ENCODE measurements around the gene CRYBG3.
"Not testable (repeated sequence)": the region's sequence is repeated elsewhere in the genome, so short reads cannot be mapped to it uniquely, and the experiment has no call there.

CRYBG3 gene

DNA sequence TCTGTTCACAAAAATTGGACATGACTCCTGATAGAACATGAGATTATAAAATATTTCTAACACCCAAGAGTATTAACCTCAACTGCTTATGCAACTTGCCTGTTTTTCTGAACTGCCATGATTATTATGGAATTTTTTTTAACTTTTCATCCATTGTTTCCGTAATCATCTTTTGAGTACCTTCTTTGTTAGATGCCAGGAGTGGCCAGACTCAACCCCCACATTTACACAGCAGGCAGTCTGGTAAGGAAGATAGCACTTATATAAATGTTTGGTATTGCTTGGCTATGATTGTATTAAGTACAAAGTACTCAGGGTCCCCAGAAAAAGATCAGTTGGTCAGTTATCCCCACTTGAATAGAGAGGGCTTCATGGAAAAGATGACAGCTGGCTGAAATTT is 74.3 kb downstream of the CRYBG3 start:
- DNase-seq (ENCODE audit: low read depth in 2 of 2) = no peak

DNA sequence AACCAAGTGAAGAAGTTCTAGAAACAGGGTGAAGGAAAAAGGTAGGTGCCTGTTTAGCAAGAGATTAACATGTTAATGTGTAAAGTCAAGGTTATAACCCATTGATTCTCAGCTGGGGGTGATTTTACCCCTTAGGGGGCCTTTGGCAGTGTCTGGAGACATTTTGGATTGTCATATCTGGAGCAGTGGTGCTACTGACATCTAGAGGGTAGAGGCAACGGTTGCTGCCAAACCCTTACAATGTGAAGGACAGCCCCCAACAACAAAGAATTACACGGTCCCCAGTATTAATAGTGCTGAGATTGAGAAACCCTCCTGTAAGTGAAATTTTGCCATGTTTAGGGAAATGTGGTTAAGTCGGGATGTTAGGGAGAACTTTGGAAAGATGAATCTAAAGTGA is 74.7 kb downstream of the CRYBG3 start:
- no peak for DNase-seq (ENCODE audit: low read depth in 2 of 2)

GRCh38 chr3:97899331-97899730 is 77.5 kb downstream of the CRYBG3 start:
- no peak for DNase-seq (ENCODE audit: low read depth in 2 of 2)

DNA sequence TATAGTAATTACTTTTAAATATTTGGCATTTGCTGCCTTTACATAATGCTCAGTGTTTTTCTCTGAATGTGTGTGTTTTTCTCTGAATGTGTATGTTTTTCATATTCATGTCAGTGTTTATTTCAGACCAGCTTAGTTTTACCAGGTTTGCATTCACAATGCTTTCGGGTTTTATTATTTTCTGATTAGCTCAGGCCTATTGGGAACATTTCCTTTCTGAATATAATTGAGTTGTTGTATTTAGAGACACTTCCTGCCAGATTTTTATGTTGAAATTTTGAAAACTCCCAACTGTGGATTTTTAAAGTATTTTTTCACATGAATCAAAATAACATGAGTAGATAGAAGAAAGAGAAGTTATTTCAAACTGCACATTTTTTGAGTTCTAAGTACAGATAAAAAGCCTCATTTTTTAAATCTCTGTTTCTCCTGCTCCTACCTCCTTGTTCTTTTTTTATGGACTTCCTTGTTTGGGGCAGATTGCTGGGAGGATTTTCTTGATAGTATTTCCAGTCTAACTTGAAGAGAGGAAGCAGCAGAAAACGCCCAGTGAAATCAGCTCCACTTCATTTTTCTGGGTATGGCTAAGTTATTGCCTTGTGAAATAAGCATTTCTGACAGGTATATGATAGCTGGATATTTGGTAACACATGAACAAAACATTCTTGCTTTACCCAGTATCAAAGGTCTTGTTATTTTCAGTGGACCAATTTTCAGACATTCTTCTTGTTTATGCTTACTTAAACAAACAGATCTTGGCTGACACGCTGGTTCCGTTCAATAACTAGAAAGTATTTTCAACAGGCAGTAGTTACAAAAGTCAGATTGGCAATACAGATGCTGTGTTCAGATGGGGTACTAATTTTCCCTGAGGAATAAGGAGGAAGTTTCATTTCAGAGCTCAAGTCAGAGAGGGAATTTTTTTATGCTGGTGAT is 79.8 kb downstream of the CRYBG3 start:
- no peak for DNase-seq (ENCODE audit: low read depth in 2 of 2)

DNA sequence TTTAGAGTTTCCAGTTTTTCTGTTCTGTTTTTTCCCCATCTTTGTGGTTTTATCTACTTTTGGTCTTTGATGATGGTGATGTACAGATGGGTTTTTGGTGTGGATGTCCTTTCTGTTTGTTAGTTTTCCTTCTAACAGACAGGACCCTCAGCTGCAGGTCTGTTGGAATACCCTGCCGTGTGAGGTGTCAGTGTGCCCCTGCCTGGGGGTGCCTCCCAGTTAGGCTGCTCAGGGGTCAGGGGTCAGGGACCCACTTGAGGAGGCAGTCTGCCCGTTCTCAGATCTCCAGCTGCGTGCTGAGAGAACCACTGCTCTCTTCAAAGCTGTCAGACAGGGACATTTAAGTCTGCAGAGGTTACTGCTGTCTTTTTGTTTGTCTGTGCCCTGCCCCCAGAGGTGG is 88.0 kb downstream of the CRYBG3 start:
- not testable (repeated sequence) for DNase-seq (ENCODE audit: low read depth in 2 of 2)

DNA sequence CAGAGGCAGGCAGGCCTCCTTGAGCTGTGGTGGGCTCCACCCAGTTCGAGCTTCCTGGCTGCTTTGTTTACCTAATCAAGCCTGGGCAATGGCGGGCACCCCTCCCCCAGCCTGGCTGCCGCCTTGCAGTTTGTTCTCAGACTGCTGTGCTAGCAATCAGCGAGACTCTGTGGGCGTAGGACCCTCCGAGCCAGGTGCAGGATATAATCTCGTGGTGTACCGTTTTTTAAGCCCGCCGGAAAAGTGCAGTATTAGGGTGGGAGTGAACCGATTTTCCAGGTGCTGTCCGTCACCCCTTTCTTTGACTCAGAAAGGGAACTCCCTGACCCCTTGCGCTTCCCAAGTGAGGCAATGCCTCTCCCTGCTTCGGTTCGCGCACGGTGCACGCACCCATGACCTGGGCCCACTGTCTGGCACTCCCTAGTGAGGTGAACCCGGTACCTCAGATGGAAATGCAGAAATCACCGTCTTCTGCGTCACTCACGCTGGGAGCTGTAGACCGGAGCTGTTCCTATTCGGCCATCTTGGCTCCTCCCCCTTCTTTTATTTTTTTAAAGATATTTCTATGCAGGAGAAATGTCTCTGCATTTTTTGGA is 88.5 kb downstream of the CRYBG3 start:
- DNase-seq (ENCODE audit: low read depth in 2 of 2) = peak in 1 of 2 donors; percentile 0

- DNase-seq (ENCODE audit: low read depth in 2 of 2) = no peak
Measured at GRCh38 chr3:97910931-97911351, 89.1 kb downstream of the CRYBG3 start.

GRCh38 chr3:97911459-97911858 is 89.6 kb downstream of the CRYBG3 start:
- DNase-seq (ENCODE audit: low read depth in 2 of 2) = no peak

- DNase-seq (ENCODE audit: low read depth in 2 of 2) = no peak
Measured at GRCh38 chr3:97914388-97914787, 92.6 kb downstream of the CRYBG3 start.

GRCh38 chr3:97916576-97916975 is 94.8 kb downstream of the CRYBG3 start:
- DNase-seq (ENCODE audit: low read depth in 2 of 2) = no peak

DNA sequence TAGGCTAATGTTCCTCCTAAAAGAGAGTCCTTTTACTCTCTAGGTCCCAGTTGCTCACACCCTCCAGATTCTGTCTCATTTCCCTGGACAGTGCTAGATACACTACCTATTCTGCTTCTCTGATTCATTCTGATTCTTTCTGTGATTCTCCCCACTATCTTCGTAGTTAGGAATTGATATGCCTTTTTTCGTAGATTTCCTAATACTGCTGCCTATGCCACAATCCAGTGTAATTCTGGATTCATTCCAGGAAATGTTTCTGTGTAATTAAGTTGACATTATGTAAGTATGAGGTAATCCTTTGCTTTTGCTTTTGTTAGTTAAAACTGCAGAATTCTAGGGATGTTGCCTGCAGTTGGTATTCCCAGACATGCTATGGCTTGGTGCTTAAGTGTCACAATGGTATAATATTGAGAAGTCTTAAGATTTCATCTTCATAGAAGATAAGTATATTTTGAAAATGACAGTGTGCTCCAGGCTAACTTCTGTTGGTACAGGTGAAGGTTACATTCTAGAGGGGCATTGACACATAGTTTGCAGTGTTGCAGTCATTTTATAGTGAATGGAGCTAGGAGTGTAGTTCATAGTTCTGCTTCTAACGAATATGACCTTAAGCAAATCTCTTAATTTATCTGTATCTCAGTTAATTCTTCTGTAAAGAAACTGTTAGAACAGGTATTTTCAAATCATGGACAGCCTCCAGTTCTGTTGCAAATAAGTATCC is 96.2 kb downstream of the CRYBG3 start:
- DNase-seq (ENCODE audit: low read depth in 2 of 2) = no peak

DNA sequence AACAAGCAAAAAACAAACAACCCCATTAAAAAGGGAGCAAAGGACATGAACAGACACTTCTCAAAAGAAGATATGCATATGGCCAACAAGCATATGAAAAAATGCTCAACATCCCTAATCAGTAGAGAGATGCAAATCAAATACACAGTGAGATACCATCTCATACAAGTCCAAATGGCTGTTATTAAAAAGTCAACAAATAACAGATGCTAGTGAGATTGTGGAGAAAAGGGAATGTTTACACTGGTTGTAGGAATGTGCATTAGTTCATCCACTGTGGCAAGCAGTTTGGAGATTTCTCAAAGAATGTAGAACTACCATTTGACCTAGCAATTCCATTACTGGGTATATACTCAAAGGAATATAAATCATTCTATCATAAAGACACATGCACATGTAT is 105.9 kb downstream of the CRYBG3 start:
- no peak for DNase-seq (ENCODE audit: low read depth in 2 of 2)

DNA sequence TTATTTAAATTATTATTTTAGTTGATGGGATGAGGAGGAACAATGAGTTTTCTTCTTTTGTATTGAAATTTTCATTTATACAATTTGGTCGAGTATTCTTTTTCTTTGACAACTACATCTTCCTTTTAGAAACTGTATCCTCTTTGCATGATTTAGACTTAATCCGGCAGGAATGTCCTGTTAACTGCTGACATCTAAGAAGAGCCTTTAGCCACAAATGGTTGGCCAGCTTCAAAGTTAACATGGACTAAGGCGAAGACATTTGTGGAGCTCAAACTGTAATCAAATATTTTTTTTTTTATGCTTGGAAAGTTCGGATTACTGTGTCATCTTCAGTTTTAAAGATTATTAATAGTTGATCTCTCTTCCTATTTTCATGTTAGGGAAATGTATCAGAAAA is 107.2 kb downstream of the CRYBG3 start:
- DNase-seq (ENCODE audit: low read depth in 2 of 2) = no peak

GRCh38 chr3:97930018-97930417 is 108.2 kb downstream of the CRYBG3 start:
- no peak for DNase-seq (ENCODE audit: low read depth in 2 of 2)

GRCh38 chr3:97931218-97931617 is 109.4 kb downstream of the CRYBG3 start:
- DNase-seq (ENCODE audit: low read depth in 2 of 2) = no peak

DNA sequence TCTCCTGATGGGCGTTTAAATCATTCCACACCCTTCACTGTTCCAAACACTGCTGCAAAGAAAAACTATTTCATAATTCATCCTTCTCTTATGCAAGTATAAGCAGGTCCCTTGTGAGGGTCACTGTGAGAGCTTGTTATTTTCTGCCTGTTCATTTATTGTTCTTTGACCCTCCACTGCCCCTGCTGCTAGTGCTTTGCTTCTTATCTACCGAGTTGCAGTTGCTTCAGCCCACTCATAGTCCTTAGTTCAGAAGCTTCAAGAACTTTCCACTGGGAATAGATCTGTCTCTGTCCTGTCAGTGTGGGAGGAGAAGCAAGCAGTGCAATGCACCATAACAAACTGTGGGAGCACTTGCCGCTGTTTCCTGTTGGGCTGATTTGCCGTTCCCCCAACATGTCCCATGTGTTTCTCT is 110.6 kb downstream of the CRYBG3 start:
- no peak for DNase-seq (ENCODE audit: low read depth in 2 of 2)

DNA sequence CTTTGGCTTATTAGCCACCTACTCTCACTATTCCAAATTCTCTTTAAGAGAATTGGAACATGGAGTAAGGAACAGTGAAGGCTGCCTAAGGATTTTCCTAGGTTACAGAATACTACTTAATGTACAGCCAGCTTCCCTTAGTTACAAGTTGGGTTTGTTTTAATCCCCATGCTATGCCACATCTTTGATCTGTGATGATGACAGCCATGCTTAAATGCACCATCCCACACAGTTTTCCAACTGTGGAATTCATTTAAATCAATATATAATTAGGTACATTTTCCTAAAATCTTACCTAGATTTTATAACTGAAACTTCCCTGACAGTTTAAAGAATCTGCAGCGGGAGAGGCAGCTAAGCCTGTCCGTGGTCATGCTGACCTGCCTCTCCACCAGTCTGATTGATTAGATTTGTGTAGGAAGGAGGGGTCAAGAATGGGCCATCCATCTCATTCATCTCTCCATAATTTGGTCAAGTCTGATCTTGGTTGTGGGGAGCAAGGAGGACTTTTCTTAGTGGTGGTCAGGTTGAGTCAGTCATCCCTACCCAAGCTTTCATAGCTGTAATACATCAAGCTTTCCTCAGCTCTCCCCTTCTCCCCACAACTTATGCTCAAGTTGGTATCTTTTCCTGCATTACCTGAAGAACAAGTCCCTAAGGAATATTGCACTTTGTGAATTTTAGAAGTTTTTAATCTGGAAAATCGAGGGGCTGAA is 113.3 kb downstream of the CRYBG3 start:
- no peak for DNase-seq (ENCODE audit: low read depth in 2 of 2)

- no peak for DNase-seq (ENCODE audit: low read depth in 2 of 2)
Measured at GRCh38 chr3:97935842-97936241, 114.0 kb downstream of the CRYBG3 start.

- no peak for DNase-seq (ENCODE audit: low read depth in 2 of 2)
Measured at GRCh38 chr3:97937205-97937604, 115.4 kb downstream of the CRYBG3 start.

DNA sequence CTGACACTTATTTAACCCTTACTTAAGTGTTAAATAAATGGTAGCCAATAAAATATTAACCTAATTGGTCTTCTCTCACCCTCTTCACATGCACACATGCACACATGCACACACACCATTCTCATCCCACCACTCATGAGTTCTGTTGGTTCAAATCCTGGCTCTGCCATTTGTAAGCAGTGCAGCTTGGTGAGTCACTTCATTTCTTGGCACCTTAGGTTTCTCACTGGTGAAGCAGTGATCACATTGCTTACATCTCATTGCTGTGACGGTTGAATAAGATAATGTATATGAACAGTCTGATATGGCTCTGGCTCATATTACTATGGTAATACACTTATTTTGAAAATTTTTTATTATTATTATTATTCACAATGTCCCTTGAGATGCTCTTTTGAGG is 116.6 kb downstream of the CRYBG3 start:
- no peak for DNase-seq (ENCODE audit: low read depth in 2 of 2)

DNA sequence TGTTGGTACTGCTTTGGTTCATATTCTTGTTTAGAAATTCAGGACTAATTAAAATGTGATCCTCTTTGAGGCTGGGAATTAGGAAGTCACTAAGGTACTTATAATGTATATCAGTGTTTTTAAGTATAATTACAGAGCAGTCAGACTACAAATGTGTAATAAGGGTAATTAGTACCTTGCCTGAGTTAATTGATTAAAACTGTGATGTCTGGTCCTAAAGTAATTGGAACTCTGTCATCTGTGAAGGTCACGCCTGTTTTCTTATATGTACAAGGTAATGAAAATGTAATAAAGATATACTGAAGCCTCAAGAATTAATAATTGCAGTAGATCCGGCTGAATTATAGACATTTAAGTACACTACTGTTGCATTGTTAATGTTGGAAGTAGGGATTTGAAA is 117.6 kb downstream of the CRYBG3 start:
- no peak for DNase-seq (ENCODE audit: low read depth in 2 of 2)

- DNase-seq (ENCODE audit: low read depth in 2 of 2) = no peak
Measured at GRCh38 chr3:97940034-97940433, 118.2 kb downstream of the CRYBG3 start.

Data from stimulated activated CD8-positive, alpha-beta memory T cell treated with anti-CD3 and anti-CD28 coated beads, Interleukin-15, amount 100 ng/mL, for 48 hours (primary cell).